SU-DHL-6 (cell line): ENCODE measurements around the gene TMEM129.

ENCODE experiments used
- EZH2phosphoT487 ChIP-seq: fragments of 200-600 bp; sonication (generic), shearing (Covaris generic); conservative IDR thresholded peaks from 2 replicates; pipeline ENCODE4 v1.6.1; 2018; ENCODE audit warnings: mild to moderate bottlenecking, antibody characterized with exemption, low read length, moderate library complexity, mixed read lengths
- TF ChIP-seq, protein P1 (sequence below): fragments of 200-600 bp; sonication (generic); IDR thresholded peaks from one replicate; pipeline ENCODE4 v1.5.1; 2017; ENCODE audit warnings: antibody characterized with exemption, mild to moderate bottlenecking, low read length, moderate library complexity; ENCODE audit not compliant: insufficient read depth, poor library complexity, severe bottlenecking

DNA sequence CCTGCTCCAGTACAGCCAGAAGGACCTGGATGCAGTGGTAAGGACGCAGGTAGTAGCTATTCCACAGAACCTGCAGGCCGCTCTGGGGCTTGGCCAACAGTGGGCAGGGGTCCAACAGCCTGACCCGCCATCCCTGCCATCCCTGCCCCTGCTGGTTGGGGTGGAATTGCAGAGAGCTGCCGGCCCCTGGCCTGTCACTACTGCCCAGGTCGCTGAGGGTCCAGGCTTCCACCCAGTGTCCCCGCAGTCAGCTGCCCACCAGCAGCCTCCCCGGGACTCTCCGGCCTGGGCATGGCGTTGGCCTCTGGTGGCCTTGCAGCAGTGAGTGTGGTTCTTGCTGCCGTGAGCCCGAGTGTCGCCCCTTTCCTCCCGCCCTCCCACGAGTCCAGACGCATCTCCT lies 16.5 kb upstream of the TMEM129 start:
- TF ChIP-seq, protein P1, sequence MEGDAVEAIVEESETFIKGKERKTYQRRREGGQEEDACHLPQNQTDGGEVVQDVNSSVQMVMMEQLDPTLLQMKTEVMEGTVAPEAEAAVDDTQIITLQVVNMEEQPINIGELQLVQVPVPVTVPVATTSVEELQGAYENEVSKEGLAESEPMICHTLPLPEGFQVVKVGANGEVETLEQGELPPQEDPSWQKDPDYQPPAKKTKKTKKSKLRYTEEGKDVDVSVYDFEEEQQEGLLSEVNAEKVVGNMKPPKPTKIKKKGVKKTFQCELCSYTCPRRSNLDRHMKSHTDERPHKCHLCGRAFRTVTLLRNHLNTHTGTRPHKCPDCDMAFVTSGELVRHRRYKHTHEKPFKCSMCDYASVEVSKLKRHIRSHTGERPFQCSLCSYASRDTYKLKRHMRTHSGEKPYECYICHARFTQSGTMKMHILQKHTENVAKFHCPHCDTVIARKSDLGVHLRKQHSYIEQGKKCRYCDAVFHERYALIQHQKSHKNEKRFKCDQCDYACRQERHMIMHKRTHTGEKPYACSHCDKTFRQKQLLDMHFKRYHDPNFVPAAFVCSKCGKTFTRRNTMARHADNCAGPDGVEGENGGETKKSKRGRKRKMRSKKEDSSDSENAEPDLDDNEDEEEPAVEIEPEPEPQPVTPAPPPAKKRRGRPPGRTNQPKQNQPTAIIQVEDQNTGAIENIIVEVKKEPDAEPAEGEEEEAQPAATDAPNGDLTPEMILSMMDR, result no peak
- TF ChIP-seq EZH2phosphoT487, result no peak
